Measurements from ENCODE around the gene FOXN4.
"Not testable (repeated sequence)": the region's sequence is repeated elsewhere in the genome, so short reads cannot be mapped to it uniquely, and the experiment has no call there.

Gene FOXN4, protein sequence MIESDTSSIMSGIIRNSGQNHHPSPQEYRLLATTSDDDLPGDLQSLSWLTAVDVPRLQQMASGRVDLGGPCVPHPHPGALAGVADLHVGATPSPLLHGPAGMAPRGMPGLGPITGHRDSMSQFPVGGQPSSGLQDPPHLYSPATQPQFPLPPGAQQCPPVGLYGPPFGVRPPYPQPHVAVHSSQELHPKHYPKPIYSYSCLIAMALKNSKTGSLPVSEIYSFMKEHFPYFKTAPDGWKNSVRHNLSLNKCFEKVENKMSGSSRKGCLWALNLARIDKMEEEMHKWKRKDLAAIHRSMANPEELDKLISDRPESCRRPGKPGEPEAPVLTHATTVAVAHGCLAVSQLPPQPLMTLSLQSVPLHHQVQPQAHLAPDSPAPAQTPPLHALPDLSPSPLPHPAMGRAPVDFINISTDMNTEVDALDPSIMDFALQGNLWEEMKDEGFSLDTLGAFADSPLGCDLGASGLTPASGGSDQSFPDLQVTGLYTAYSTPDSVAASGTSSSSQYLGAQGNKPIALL

GRCh38 chr12:109308534-109309380, at the start of gene FOXN4:
Gene FOXN4 (minus strand): TSS chr12:109309284. CDS start chr12:109308321, 963 bp downstream.
- DNase-seq (ENCODE audit: low read depth), result no peak

GRCh38 chr12:109358154-109358869, 49.2 kb upstream of the FOXN4 start:
- no peak for DNase-seq (ENCODE audit: low read depth)

DNA sequence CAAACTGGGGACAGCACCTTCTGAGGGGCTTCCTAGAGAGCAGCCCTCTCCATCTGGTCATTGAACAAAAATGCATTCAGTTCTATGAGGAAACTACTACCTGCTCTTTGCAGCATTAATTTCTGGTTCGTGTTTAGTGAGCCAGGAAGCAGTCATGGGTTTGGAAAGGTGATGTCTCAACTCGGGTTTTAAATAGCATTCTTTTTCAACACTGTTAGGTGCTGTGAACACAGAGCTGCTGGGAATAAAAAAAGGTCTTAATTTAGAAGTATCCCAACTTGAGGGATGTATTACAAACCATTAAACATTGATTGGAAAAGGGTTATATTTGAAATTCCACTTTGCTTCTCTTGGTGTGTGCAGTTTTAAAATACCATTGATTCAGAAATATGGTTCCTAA, 47.9 kb upstream of the FOXN4 start:
- no peak for DNase-seq (ENCODE audit: low read depth)

DNA sequence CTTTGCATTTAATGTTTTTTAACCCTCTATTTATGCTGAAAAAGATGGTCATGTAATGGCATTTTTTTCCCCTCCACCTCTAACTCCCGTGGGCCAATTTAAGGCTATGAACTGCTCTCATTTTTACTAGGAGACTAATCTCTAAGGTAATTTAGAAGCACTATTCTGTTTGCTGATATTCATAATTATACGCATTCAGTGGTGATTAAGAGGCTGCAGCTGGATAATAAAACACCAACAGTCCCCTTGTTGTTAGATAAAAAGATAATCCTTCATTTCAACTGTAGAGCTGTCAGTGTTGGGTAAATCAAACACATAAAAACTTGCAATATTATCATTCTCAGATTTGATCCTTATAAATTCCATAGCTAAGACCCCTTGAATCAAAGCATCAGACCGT, 47.5 kb upstream of the FOXN4 start:
- no peak for DNase-seq (ENCODE audit: low read depth)

DNA sequence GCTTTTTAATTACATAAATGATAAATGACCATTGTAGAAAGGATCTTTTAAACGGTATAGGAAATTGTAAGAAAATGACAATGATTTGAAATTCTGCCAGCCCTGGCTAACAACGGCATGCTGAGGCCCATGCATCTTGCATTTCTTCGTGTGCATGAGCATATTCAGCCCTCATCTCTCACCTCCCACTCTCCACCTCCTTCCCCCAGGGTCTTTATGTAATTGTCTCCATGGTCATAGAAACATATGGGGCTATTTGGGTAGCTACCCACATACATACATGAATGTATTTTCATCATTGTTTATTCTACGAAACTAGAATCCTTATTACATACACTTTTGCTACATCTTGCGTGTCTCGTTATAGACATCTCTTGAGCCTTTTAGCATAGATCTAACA, 43.1 kb upstream of the FOXN4 start:
- no peak for DNase-seq (ENCODE audit: low read depth)

DNA sequence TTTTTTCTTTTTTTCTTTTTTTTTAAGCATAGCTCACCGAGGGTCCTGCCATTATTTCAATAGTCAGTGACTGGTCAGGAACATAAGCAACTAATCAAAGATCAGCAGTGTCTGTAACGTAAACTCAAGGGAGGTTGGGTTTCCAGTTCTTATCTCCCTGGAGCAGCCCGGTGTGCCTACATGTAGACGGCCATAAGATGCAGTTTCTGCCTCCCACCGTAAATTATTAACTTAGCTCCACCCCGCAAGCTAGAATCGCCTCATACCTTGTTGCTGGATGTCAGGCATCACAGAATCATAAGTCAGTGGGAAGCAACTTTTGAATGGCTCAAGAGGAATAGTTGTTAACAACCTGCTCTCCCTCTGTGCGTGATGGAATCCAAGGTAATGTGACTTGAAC, 38.5 kb upstream of the FOXN4 start, which contains the start of gene MYO1H:
Gene MYO1H (plus strand): TSS at position 312 of the 400 bp plus-strand sequence. CDS start 61 bp downstream, at position 373.
- DNase-seq (ENCODE audit: low read depth), result no peak

DNA sequence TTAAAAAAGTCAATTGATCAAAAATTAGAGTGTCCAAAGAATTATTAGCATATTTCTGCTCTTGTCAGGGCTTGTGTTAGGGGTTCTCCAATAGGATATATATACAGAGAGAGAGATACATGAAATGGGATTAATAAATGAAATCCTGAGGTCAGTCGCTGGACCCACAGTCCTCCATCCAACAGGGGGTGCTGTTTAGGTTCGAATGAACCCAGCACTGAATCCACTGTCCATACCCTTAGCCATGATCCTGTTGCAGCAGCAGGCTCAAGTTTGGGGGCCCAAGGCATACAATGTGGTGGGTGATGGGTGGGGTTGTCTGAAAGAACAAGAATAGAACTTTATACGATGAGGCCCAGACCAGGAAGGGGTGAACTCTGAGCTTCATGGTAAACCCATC, 37.8 kb upstream of the FOXN4 start:
- no peak for DNase-seq (ENCODE audit: low read depth)

GRCh38 chr12:109345428-109345827, 36.3 kb upstream of the FOXN4 start:
- no peak for DNase-seq (ENCODE audit: low read depth)

DNA sequence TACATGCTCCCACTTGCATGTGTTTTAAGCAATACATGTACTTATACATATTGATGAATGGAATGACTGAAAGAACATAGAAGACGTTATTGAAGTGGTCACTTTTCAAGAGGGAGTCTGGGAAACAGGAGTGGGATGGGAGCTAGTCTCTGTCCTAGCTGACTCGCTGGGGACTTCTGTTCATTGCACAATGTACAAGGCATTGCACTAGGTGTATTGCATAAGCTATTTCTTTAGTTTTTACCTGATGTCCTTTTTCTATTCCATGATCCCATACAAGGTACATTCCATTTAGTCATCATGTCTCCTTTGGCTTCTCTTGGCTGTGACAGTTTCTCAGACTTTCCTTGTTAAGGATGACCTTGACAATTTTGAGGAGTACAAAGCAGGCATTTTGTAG, 34.6 kb upstream of the FOXN4 start:
- DNase-seq (ENCODE audit: low read depth), result no peak

GRCh38 chr12:109336593-109336992, 27.5 kb upstream of the FOXN4 start:
- DNase-seq (ENCODE audit: low read depth), result no peak

GRCh38 chr12:109334887-109335286, 25.8 kb upstream of the FOXN4 start:
- DNase-seq (ENCODE audit: low read depth), result no peak

- DNase-seq (ENCODE audit: low read depth), result no peak
Observed at GRCh38 chr12:109331301-109331952, 22.3 kb upstream of the FOXN4 start.

- DNase-seq (ENCODE audit: low read depth), result no peak
Observed at GRCh38 chr12:109330282-109331230, 21.5 kb upstream of the FOXN4 start.

GRCh38 chr12:109329686-109330085, 20.6 kb upstream of the FOXN4 start:
- no peak for DNase-seq (ENCODE audit: low read depth)

DNA sequence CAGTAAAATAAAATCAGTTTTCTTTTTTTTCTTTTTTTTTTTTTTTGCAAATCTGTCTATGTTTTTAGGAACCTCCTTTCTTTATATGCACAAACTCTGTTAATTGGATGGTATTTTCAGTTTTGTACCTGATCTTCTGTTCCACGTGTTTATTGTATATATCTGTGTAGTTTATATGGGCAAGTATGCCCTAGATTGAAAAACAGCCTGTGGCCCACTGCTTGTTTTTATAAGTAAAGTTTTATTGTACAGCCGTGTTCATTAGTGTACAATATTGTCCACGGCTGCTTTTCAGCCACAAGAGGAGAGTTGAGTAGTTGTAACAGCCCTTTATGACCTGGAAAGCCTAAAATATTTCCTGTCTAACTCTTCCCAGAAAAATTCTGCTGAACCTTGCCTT, 19.9 kb upstream of the FOXN4 start:
- DNase-seq (ENCODE audit: low read depth), result no peak

- not testable (repeated sequence) for DNase-seq (ENCODE audit: low read depth)
Observed at GRCh38 chr12:109321294-109321693, 12.2 kb upstream of the FOXN4 start.

GRCh38 chr12:109310247-109311125, 1.4 kb upstream of the FOXN4 start:
- DNase-seq (ENCODE audit: low read depth), result no peak

GRCh38 chr12:109309381-109310246, 530 bp upstream of the FOXN4 start:
- no peak for DNase-seq (ENCODE audit: low read depth)

Data from stimulated activated CD8-positive, alpha-beta memory T cell treated with anti-CD3 and anti-CD28 coated beads, Interleukin-4, amount 100 ng/mL, for 24 hours (primary cell).